ENCODE results near the gene OPN3.

GRCh38 chr1:241591736-241592135, 48.4 kb downstream of the OPN3 start:
- no peak for TF ChIP-seq CTCF (conservative IDR thresholded peaks at IDR 0.05 in 1 of 2, IDR thresholded peaks at IDR 0.05 in 1 of 2; ENCODE audit: extremely low read depth in 1 of 2, insufficient read depth in 1 of 2, low read depth in 1 of 2, low read length in 2 of 2)
- TF ChIP-seq EZH2 (IDR thresholded peaks at IDR 0.05; ENCODE audit: borderline replicate concordance, low read length), result no peak
